GM12801 (cell line): ENCODE data around the gene ABR.

Source experiments
- TF ChIP-seq, protein P1 (sequence below): IDR thresholded peaks from one replicate; pipeline ENCODE4 v1.5.1; 2011; ENCODE audit warnings: control low read depth; ENCODE audit not compliant: insufficient read length; ENCODE audit errors: extremely low read depth

The ABR gene

DNA sequence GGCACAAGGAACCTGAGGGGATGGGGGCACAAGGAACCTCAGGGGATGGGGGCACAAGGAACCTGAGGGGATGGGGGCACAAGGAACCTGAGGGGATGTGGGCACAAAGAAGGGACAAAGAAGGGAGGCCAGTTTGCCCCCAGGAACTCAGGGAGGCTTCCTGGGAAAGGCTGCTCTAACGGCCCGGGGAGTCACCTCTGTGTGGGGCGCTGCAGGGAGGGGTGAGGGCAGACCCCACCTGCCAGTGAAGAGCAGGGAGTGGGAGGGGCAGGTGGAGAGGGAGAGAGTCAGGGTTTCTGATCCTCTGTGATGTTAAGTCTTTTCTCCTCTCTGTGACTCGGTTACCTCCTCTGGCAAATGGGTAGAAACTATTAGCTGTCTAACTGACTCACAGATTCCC, 125.1 kb downstream of the ABR start:
- TF ChIP-seq, protein P1, sequence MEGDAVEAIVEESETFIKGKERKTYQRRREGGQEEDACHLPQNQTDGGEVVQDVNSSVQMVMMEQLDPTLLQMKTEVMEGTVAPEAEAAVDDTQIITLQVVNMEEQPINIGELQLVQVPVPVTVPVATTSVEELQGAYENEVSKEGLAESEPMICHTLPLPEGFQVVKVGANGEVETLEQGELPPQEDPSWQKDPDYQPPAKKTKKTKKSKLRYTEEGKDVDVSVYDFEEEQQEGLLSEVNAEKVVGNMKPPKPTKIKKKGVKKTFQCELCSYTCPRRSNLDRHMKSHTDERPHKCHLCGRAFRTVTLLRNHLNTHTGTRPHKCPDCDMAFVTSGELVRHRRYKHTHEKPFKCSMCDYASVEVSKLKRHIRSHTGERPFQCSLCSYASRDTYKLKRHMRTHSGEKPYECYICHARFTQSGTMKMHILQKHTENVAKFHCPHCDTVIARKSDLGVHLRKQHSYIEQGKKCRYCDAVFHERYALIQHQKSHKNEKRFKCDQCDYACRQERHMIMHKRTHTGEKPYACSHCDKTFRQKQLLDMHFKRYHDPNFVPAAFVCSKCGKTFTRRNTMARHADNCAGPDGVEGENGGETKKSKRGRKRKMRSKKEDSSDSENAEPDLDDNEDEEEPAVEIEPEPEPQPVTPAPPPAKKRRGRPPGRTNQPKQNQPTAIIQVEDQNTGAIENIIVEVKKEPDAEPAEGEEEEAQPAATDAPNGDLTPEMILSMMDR = no peak

- TF ChIP-seq, protein P1 = no peak
Measured at GRCh38 chr17:1053661-1054360, 126.0 kb downstream of the ABR start.

GRCh38 chr17:1050996-1051925, 128.5 kb downstream of the ABR start:
- TF ChIP-seq, protein P1 = no peak

- TF ChIP-seq, protein P1 = no peak
Measured at GRCh38 chr17:1050246-1050995, 129.4 kb downstream of the ABR start.

DNA sequence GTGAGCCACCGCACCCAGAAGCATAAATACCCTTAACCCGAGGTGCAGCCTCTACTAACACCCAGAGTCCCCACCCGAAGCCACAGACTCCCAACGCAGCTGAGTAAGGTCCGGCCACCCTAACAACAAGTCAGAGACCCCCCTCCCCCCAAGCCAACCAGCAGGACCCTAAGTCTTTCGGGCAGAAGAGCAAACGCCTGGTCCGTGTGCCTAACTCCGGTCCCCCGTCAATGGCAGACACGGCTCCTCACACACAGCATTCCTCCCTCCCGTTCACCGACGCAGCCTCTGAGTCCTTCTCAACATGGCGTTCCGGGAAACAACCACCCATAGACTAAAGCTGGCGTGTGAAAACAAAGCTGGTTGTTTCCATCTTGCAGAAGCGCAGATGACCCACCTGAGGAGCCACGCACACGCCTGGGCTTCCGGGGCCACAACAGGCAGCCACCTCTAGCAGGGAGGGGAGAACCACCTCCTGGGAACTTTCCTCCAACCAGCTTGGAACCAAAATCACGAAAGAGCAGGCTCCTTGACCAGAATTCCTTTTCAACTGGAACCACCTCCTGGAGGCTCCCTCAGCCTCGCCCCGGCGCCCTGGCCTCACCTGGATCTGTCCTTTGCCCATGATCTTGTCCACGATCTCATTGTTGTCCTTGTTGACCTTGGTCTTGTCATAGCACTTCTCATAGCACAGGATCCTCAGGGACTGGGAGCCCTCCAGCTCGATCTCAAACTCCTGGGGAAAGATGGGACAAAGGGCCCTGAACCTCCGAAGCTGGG, 130.1 kb downstream of the ABR start:
- TF ChIP-seq, protein P1 = no peak

GRCh38 chr17:1047879-1048470, 131.8 kb downstream of the ABR start:
- TF ChIP-seq, protein P1 = no peak
